ENCODE data around the gene FBLN1. TPM values are rescaled to one million over a fixed set of nuclear protein-coding genes. Genes with fewer than 3 reads are reported as not detected.

The FBLN1 gene
- polyA plus RNA-seq, 3 donors: 0.03 to 0.17 TPM; not detected in 1

GRCh38 chr22:45562537-45563361 is 60.1 kb downstream of the FBLN1 start:
- Histone ChIP-seq H3K36me3 (replicated peaks in 1 of 2; ENCODE audit: control insufficient read depth in 1 of 2, insufficient read depth in 2 of 2, low read length in 2 of 2) (no peaks in the 10 kb centered on the region), H3K79me2 (ENCODE audit: insufficient read depth, low read length) (no peaks in the 10 kb centered on the region), H3K9ac (ENCODE audit: insufficient read depth, low read length, poor library complexity, severe bottlenecking) (no peak overlapping the region), H3K9me3 (replicated peaks in 1 of 2; ENCODE audit: control insufficient read depth in 1 of 2, insufficient read depth in 1 of 2, low read length in 2 of 2) (peaks cover 16 to 21% of the 10 kb centered on the region in 2 donors), H3K4me3 (replicated peaks in 1 of 3; ENCODE audit: low read depth in 2 of 3, low read length in 3 of 3) (no peak overlapping the region), H3K27ac (ENCODE audit: low read depth in 1 of 2, low read length in 2 of 2) (no peak overlapping the region), H3K27me3 (ENCODE audit: control insufficient read depth in 2 of 2, insufficient read depth in 2 of 2, low read length in 2 of 2) (peaks cover 0 to 4% of the 10 kb centered on the region in 2 donors), H3K4me2 (replicated peaks; ENCODE audit: extremely low read depth, low read length, poor library complexity, severe bottlenecking) (no peak overlapping the region), H3K4me1 (ENCODE audit: control insufficient read depth in 1 of 2, insufficient read depth in 2 of 2, low read length in 2 of 2) (no peaks in the 10 kb centered on the region), H4K20me1 (ENCODE audit: insufficient read depth, low read length) (no peaks in the 10 kb centered on the region), H2AFZ (ENCODE audit: insufficient read depth, low read depth, low read length, poor library complexity, severe bottlenecking) (no peak overlapping the region)
- no peak for TF ChIP-seq CTCF (IDR thresholded peaks at IDR 0.05)
- DNase-seq: no peak
- intact Hi-C loops (cut with micrococcal nuclease): no loop called here
- WGBS (ENCODE audit: insufficient coverage): 95% methylated on average over 35 of the region's 44 CpGs
- Mint-ChIP-seq H3K4me3 (no peak overlapping the region), H3K27ac (peak overlapping the region in 1 of 7 donors; percentile 31), H3K27me3 (ENCODE audit: low read depth in 3 of 3) (peaks cover 15 to 21% (median 16%) of the 10 kb centered on the region in 3 donors), H3K4me1 (no peaks in the 10 kb centered on the region), H3K36me3 (no peaks in the 10 kb centered on the region), H3K9me3 (peaks cover 11 to 38% (median 33%) of the 10 kb centered on the region in 7 donors)

- Histone ChIP-seq H3K9me3 (replicated peaks in 1 of 2; ENCODE audit: control insufficient read depth in 1 of 2, insufficient read depth in 1 of 2, low read length in 2 of 2) (peaks cover 16 to 21% of the 10 kb centered on the region in 2 donors), H3K27ac (ENCODE audit: low read depth in 1 of 2, low read length in 2 of 2) (no peak overlapping the region), H3K27me3 (ENCODE audit: control insufficient read depth in 2 of 2, insufficient read depth in 2 of 2, low read length in 2 of 2) (peaks cover 0 to 4% of the 10 kb centered on the region in 2 donors), H2AFZ (ENCODE audit: insufficient read depth, low read depth, low read length, poor library complexity, severe bottlenecking) (no peak overlapping the region), H3K36me3 (replicated peaks in 1 of 2; ENCODE audit: control insufficient read depth in 1 of 2, insufficient read depth in 2 of 2, low read length in 2 of 2) (no peaks in the 10 kb centered on the region), H3K4me2 (replicated peaks; ENCODE audit: extremely low read depth, low read length, poor library complexity, severe bottlenecking) (no peak overlapping the region), H3K4me3 (replicated peaks in 1 of 3; ENCODE audit: low read depth in 2 of 3, low read length in 3 of 3) (no peak overlapping the region), H3K4me1 (ENCODE audit: control insufficient read depth in 1 of 2, insufficient read depth in 2 of 2, low read length in 2 of 2) (no peaks in the 10 kb centered on the region), H3K9ac (ENCODE audit: insufficient read depth, low read length, poor library complexity, severe bottlenecking) (no peak overlapping the region), H4K20me1 (ENCODE audit: insufficient read depth, low read length) (no peaks in the 10 kb centered on the region), H3K79me2 (ENCODE audit: insufficient read depth, low read length) (no peaks in the 10 kb centered on the region)
- Mint-ChIP-seq H3K27ac (peak overlapping the region in 1 of 7 donors; percentile 31), H3K36me3 (no peaks in the 10 kb centered on the region), H3K4me3 (no peak overlapping the region), H3K27me3 (ENCODE audit: low read depth in 3 of 3) (peaks cover 15 to 23% (median 18%) of the 10 kb centered on the region in 3 donors), H3K4me1 (no peaks in the 10 kb centered on the region), H3K9me3 (peaks cover 11 to 40% (median 33%) of the 10 kb centered on the region in 7 donors)
- no peak for DNase-seq
- intact Hi-C loops (cut with micrococcal nuclease): no loop called here
- 88% methylated on average over 18 of the region's 20 CpGs for WGBS (ENCODE audit: insufficient coverage)
- TF ChIP-seq CTCF (IDR thresholded peaks at IDR 0.05): no peak
Observed at GRCh38 chr22:45563362-45564040, 60.8 kb downstream of the FBLN1 start.

Data from CD14-positive monocyte (primary cell).